Activated T-helper 1 cell treated with anti-CD3 and anti-CD28 coated beads, Interleukin-12 subunit alpha, Interleukin-12 subunit beta, Interleukin-2, Interleukin-4 antibody, amounts not matched to agents 30 ng/mL and 10 ng/mL and 1 ng/mL, durations not matched to agents 14 hours and 24 hours and 36 hours (primary cell): ENCODE data around the gene SIX3. TPM values are rescaled to one million over a fixed set of nuclear protein-coding genes. Genes with fewer than 3 reads are reported as not detected.

Experiments
- DNase-seq: peaks from one replicate; pipeline ENCODE4 v3.0.0; 2021; ENCODE audit warnings: low spot score
- H3K27ac Mint-ChIP-seq: one replicate; pipeline ENCODE4 v1.8.0; 2021; ENCODE audit warnings: mild to moderate bottlenecking, mixed read lengths
- H3K27me3 Mint-ChIP-seq: one replicate; pipeline ENCODE4 v1.8.0; 2022; ENCODE audit warnings: mild to moderate bottlenecking, moderate library complexity, mixed read lengths; ENCODE audit not compliant: insufficient read depth
- H3K36me3 Mint-ChIP-seq: one replicate; pipeline ENCODE4 v1.8.0; 2021; ENCODE audit warnings: low read depth, mixed read lengths
- H3K4me1 Mint-ChIP-seq: one replicate; pipeline ENCODE4 v1.8.0; 2021; ENCODE audit warnings: low read depth, mixed read lengths
- H3K4me3 Mint-ChIP-seq: one replicate; pipeline ENCODE4 v1.8.0; 2021; ENCODE audit warnings: mild to moderate bottlenecking, moderate library complexity, mixed read lengths
- H3K9me3 Mint-ChIP-seq: one replicate; pipeline ENCODE4 v1.8.0; 2021; ENCODE audit warnings: mixed read lengths
- intact Hi-C: fragments of 100-400 bp; cut with micrococcal nuclease; formaldehyde crosslinking; loops from one replicate; pipeline ENCODE4 v1.15.1; 2024
- total RNA-seq: library from RNA; stranded (reverse); gene quantifications from 2 replicates; pipeline ENCODE4 v1.2.3, GENCODE V29; 2022

Gene SIX3
- total RNA-seq, 1 donor from 2014 or later = not detected

DNA sequence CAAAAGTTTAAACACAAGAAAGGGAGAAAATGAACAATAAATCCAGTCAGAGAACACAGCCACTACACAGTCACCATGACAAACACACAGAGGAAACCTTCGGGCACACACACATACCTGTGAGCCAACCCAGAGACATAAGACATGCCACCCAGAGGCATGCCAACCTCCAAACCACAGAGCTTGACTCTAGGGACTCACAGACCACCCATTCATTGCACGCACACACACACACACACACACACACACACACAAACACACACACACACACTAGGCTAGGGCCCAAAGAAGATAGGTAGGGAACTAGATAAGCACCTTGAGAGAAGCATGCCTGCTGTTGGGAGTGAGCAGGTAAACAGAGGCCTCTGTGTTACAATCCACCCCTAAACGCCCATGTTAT, 9.1 kb downstream of the SIX3 start:
- intact Hi-C loops = loop anchor here (5.0 to 10.0 kb wide), 2 partner anchors 52 to 386 kb away; no protein-coding TSS in a partner anchor
- no peak overlapping the region for H3K4me3 Mint-ChIP-seq
- H3K27ac Mint-ChIP-seq = no peak overlapping the region

DNA sequence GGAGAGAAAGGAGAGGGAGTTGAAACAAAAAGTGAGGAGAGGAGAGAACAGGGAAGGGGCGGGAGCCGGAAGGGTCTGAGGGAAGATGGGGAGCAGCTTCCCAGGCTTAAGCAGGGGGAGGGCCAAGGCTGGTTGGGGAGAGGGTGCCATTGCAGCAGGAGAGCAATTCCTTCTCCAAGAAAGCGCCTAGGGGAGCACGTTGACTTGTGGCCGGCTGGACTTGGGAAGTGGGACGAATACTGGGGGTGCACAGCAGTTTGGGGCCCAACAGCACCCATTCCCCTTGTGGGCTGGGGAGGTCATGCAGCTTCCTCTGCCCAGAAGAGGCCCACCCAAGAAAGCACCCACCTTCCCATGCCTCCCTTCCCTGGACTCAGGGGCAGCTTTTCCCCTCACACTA, 9.6 kb downstream of the SIX3 start:
- intact Hi-C loops = loop anchor here (5.0 to 10.0 kb wide), 2 partner anchors 51 to 386 kb away; no protein-coding TSS in a partner anchor
- peaks cover 80% of the 10 kb centered on the region for H3K27me3 Mint-ChIP-seq
- H3K27ac Mint-ChIP-seq = no peak overlapping the region
- no peaks in the 10 kb centered on the region for H3K36me3 Mint-ChIP-seq
- no peak overlapping the region for H3K4me3 Mint-ChIP-seq
- DNase-seq = no peak
- no peaks in the 10 kb centered on the region for H3K4me1 Mint-ChIP-seq
- no peaks in the 10 kb centered on the region for H3K9me3 Mint-ChIP-seq

More for the DNA sequence above, 9.1 kb downstream of the SIX3 start:
- no peaks in the 10 kb centered on the region for H3K36me3 Mint-ChIP-seq
- H3K27me3 Mint-ChIP-seq = peaks cover 80% of the 10 kb centered on the region
- no peaks in the 10 kb centered on the region for H3K9me3 Mint-ChIP-seq
- H3K4me1 Mint-ChIP-seq = no peaks in the 10 kb centered on the region
- DNase-seq = no peak

DNA sequence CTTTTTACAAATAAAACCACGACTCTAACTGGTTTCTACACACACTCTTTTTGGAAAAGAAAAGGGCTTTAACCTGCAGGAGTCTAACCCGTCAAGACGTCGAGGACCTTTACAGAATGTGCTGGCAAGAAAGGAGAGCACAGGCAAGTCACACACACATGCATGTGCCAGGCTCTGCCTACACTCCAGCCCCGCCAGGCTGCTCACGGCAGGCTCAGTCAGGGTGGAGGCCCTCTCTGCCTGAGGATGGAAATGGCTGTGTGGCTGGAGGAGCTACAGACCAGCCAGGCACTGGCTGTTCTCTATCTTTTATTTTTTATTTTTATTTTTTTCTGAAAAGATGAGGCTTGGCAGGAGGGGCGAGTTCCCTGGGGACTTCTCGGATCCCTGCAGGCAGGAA, 10.2 kb downstream of the SIX3 start:
- H3K27me3 Mint-ChIP-seq = peaks cover 82% of the 10 kb centered on the region
- H3K4me3 Mint-ChIP-seq = no peak overlapping the region

DNA sequence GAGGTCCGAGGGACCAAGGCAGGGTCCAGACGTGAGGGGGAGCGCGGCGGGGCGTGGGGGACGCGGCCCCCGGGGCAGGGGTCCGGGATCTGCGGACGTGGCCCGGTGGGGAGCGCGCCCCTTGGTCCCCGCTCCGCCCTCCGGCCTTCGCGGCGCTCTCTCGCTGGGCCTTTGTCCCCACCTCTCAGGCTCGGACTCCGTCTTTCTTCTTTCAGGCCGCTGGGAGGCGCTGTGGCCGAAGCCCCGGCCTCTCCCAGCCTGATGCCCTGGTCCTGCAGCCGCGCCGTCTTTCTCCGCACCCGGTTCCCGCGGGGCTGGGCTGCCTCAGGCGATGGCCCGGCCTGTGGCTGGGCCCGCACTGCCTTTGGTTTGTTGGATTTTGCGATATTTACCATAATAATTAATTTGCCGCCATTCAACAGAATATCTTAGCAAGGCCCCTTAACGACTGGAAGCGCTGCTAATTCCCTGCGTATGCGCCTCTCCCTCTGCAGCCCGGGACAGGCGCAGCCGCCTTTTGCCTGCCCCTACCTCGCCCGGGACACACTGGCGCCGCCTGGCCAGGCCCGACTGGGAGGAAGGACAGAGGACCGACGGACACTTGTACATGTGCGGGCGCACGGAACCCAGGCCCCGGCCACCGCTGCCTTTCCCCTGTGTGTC, 10.8 kb downstream of the SIX3 start:
- Mint-ChIP-seq H3K27ac (no peak overlapping the region), H3K36me3 (no peaks in the 10 kb centered on the region), H3K4me3 (no peak overlapping the region), H3K4me1 (no peaks in the 10 kb centered on the region), H3K27me3 (peaks cover 83% of the 10 kb centered on the region), H3K9me3 (no peaks in the 10 kb centered on the region)
- intact Hi-C loops = loop anchor here (5.0 to 10.0 kb wide), 2 partner anchors 50 to 387 kb away; no protein-coding TSS in a partner anchor
- no peak for DNase-seq

More for the DNA sequence above, 10.2 kb downstream of the SIX3 start:
- no peak for DNase-seq
- intact Hi-C loops = loop anchor here (5.0 to 10.0 kb wide), 2 partner anchors 51 to 387 kb away; no protein-coding TSS in a partner anchor
- peak overlapping the region; percentile 47 for H3K27ac Mint-ChIP-seq
- H3K9me3 Mint-ChIP-seq = no peaks in the 10 kb centered on the region
- no peaks in the 10 kb centered on the region for H3K36me3 Mint-ChIP-seq
- no peaks in the 10 kb centered on the region for H3K4me1 Mint-ChIP-seq

DNA sequence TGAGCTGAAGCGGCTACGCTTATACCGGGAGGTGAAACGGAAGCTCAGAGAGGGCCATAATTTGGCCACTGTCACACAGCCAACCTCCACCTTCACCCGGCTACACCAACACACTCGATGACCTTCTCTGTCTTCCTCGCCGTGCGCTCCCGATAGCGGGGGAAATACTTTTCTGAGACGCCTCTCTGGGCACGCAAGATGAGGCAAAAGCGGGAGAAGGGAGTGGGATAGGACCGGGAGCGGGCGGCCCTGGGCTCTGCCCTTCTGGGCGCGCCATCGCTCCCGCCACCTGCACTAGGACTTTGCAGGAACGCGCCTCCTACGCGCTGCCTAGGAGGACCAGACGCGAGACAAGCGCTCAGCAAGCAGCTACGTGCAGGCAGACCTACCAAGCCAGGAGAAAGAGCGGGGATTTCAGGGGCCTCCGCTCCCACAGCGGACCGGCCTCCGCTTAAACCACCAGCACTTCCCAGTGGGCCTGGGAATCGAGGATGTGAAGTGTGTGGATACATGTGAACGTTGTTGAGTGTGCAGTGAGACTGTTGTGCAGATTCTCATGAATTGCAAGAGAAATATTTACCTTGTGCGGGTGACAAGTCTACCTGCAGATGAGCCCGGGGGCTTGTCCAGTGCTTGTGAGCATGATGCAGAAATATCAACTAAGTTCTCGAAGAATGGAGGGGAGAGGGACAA, 11.4 kb downstream of the SIX3 start:
- intact Hi-C loops = loop anchor here (5.0 to 10.0 kb wide), 2 partner anchors 49 to 388 kb away; no protein-coding TSS in a partner anchor
- H3K4me1 Mint-ChIP-seq = no peaks in the 10 kb centered on the region
- H3K36me3 Mint-ChIP-seq = no peaks in the 10 kb centered on the region
- no peaks in the 10 kb centered on the region for H3K9me3 Mint-ChIP-seq
- no peak for DNase-seq
- H3K27me3 Mint-ChIP-seq = peaks cover 78% of the 10 kb centered on the region
- H3K27ac Mint-ChIP-seq = no peak overlapping the region
- H3K4me3 Mint-ChIP-seq = no peak overlapping the region

DNA sequence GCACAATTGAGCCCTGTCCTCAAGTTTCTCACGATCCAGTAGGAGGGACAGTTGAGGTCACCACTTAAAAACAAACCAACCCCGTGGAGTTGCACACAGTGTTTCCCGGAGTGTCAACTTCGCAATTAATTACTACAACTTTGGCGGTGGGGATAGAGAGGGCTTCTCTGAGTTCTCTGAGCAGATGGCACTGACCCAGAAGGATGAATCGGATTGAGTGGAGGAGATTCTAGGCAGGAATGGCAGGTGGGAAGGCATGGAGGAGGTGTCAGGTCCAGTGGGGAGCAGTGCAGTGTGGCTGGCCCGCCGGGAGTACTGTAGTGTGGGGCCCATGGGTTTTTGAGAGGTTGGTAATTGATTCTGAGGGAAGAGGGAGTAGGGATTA, 12.0 kb downstream of the SIX3 start:
- no peak overlapping the region for H3K4me3 Mint-ChIP-seq
- intact Hi-C loops = loop anchor here (5.0 to 10.0 kb wide), 2 partner anchors 49 to 389 kb away; no protein-coding TSS in a partner anchor

DNA sequence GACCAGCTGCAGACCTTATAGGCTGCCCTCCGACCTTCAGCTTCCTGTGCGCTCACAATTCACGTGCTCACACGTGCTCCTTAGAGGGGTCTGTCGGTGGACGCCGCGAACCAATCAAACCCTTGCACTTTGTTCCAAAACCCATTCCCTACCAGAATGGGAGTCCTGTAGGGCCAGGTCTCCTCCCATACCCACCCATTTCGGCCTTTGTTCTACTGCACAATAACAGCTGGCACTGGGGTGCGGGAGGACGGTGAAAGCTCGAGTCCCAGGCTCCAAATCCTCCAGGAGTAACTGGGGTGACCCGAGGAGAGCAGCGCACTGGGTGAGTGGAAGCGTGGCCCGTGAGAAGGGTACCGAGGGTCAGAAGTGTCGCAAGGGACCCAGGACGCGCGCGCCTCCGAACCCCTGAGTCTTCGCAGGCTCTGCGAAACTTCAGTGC, 13.0 kb downstream of the SIX3 start:
- H3K4me3 Mint-ChIP-seq = no peak overlapping the region
- no peak overlapping the region for H3K27ac Mint-ChIP-seq
- no peaks in the 10 kb centered on the region for H3K36me3 Mint-ChIP-seq
- H3K9me3 Mint-ChIP-seq = no peaks in the 10 kb centered on the region
- H3K4me1 Mint-ChIP-seq = no peaks in the 10 kb centered on the region
- peaks cover 71% of the 10 kb centered on the region for H3K27me3 Mint-ChIP-seq
- intact Hi-C loops = loop anchor here (5.0 to 10.0 kb wide), 2 partner anchors 48 to 390 kb away; no protein-coding TSS in a partner anchor
- no peak for DNase-seq

More for the DNA sequence above, 12.0 kb downstream of the SIX3 start:
- H3K27me3 Mint-ChIP-seq = peaks cover 73% of the 10 kb centered on the region
- no peaks in the 10 kb centered on the region for H3K9me3 Mint-ChIP-seq
- no peaks in the 10 kb centered on the region for H3K4me1 Mint-ChIP-seq
- H3K27ac Mint-ChIP-seq = peak overlapping the region; percentile 10
- no peak for DNase-seq
- H3K36me3 Mint-ChIP-seq = no peaks in the 10 kb centered on the region

DNA sequence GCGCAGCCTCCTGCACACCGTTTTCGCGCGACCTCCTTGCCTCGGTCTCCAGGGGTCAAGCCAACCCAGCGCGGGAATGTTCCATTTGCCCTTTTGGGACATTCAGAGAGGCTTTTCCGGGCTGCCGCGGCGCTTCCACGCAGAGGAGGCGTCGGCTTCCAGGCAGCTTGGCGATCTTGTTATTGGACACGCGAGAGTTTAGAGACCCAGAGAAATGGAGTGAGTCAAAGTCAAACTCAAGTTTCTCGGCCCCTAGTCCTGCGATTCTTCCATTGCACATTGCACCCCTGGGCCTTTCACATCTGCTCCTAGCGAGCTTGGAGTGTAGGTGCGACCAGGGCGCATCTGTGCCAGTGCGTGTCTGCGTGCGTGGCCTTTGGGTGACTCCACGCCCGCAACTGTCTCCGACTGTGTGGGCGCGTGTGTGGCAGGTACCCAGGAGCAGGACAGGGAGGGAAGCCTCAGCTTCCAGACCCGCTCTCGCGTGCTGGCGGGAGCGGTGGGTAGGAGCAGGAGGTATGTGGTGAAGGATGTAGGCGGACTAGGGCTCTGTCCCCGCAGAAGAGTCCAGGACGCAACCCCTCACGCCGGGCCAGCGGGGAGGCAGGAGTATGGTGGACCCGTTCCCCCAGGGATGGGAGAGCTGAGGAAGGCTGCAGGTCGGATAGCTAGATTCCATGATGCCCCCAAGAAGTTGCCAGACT, 13.5 kb downstream of the SIX3 start:
- H3K27me3 Mint-ChIP-seq = peaks cover 71% of the 10 kb centered on the region
- H3K4me3 Mint-ChIP-seq = no peak overlapping the region
- intact Hi-C loops = loop anchor here (1.0 to 10.0 kb wide), 6 partner anchors 47 to 1078 kb away; no protein-coding TSS in a partner anchor
- DNase-seq = no peak
- H3K36me3 Mint-ChIP-seq = no peaks in the 10 kb centered on the region
- no peak overlapping the region for H3K27ac Mint-ChIP-seq
- H3K9me3 Mint-ChIP-seq = no peaks in the 10 kb centered on the region
- H3K4me1 Mint-ChIP-seq = no peaks in the 10 kb centered on the region

DNA sequence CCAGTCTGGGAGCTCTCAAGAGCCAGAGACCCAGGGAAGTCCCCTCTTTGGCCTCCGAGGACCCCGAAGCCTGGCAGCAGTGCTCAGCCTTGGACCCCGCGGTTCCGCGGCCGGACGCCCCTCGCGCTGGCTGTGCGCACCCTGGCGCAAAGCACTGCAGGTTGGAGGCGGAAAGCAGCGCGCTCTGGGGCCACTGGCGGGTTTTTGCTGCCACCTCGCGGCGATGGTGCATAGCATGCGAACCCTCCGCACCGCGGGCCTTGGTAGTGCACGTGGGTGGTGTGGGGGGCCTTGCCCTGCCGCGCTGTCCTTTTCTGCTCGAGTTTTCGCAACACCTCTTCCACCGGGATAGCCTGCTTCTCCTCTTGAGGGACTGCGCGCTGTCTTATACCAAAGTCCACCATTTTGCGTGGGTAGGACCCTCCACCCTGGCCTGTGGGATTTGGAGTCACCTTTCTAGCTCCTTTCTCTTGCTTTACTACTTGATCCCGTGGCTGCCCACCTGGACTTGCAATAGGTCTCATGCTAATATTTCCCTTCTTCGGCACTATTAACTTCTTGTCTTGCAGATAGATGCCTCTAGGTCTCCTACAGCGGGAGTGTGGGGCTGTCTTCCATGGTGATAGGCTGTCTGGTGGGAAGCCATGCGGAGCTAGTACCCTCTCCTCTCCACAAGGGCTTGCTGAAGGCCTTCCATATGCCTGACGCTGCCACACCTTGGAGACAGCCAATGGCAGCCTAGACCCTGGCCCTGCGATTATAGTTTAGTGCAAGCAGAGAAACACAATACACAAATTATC, 14.3 kb downstream of the SIX3 start:
- no peak overlapping the region for H3K4me3 Mint-ChIP-seq
- intact Hi-C loops = loop anchor here (1.0 to 10.0 kb wide), 6 partner anchors 391 to 1078 kb away; no protein-coding TSS in a partner anchor
- H3K27ac Mint-ChIP-seq = no peak overlapping the region
- no peaks in the 10 kb centered on the region for H3K9me3 Mint-ChIP-seq
- peak; percentile 60 for DNase-seq
- no peaks in the 10 kb centered on the region for H3K4me1 Mint-ChIP-seq
- H3K36me3 Mint-ChIP-seq = no peaks in the 10 kb centered on the region
- H3K27me3 Mint-ChIP-seq = peaks cover 63% of the 10 kb centered on the region

DNA sequence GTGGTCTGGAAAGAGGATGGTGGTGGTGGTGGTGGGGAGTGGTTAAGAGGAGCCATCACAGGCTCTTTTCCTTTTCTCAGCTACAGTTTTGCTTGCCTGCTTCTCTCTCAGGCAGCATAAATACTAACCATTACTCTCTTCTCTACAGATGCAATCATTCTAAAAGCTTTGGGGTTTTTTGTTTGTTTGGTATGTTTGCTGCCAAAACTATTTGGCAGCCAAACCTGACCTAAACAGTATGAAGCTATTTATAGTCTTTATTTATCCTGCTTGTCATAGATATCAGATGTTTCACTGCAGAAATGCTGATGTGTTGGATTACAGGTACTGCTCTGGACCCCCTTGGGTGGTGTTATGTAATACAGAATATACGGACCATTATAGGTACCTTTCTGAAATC, 15.3 kb downstream of the SIX3 start:
- Mint-ChIP-seq H3K4me3 (no peak overlapping the region), H3K36me3 (no peaks in the 10 kb centered on the region), H3K9me3 (no peaks in the 10 kb centered on the region), H3K4me1 (no peaks in the 10 kb centered on the region), H3K27ac (no peak overlapping the region), H3K27me3 (peaks cover 53% of the 10 kb centered on the region)
- no peak for DNase-seq
- intact Hi-C loops = loop anchor here (1.0 to 10.0 kb wide), 3 partner anchors 392 to 1080 kb away; no protein-coding TSS in a partner anchor

DNA sequence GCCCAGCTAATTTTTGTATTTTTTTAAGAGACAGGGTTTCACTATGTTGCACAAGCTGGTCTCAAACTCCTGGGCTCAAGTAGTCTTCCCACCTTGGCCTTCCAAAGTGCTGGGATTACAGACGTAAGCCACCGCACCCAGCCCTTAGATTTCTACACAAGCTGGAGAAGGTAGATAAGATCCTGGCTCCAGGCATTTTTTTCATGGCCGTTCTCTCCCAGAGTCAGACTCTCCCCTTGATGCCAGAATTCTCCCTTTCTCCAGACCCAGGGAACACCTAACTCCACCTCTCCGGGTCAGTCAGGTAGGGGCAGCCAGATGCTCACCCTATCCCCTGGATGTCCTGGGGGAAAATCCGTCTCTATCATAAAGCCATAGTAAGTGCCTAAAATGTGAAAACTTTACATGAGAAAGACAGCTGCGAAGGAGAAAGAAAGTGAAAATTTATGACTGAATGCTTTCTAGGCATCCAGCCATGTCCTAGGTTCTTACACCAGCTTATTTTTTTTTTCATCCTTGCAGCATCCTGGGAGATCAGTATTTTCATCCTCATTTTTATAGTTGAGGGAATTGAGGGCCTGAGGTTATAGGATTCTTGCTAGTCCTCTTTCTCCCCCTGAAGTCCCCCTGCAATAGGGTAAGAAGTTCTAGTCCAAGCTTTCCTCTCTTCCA, 16.3 kb downstream of the SIX3 start:
- DNase-seq = no peak
- H3K4me3 Mint-ChIP-seq = no peak overlapping the region
- H3K27me3 Mint-ChIP-seq = peaks cover 47% of the 10 kb centered on the region
- H3K27ac Mint-ChIP-seq = no peak overlapping the region
- no peaks in the 10 kb centered on the region for H3K4me1 Mint-ChIP-seq
- no peaks in the 10 kb centered on the region for H3K9me3 Mint-ChIP-seq
- intact Hi-C loops = loop anchor here (5.0 to 10.0 kb wide), 2 partner anchors 393 to 1080 kb away; no protein-coding TSS in a partner anchor
- H3K36me3 Mint-ChIP-seq = no peaks in the 10 kb centered on the region
